ENCODE measurements around the gene TPST2. TPM values are rescaled to one million over a fixed set of nuclear protein-coding genes. Genes with fewer than 3 reads are reported as not detected.

Gene TPST2
- total RNA-seq (2021), result 50.1 and 52.2 TPM in 2 replicates
- long read RNA-seq, full-length matches to known transcripts, result 512 of 621 reads
- long read RNA-seq, partial matches to known transcripts, result 32 of 621 reads
- long read RNA-seq, other reads (novel, unspliced or antisense), result 77 of 621 reads

DNA sequence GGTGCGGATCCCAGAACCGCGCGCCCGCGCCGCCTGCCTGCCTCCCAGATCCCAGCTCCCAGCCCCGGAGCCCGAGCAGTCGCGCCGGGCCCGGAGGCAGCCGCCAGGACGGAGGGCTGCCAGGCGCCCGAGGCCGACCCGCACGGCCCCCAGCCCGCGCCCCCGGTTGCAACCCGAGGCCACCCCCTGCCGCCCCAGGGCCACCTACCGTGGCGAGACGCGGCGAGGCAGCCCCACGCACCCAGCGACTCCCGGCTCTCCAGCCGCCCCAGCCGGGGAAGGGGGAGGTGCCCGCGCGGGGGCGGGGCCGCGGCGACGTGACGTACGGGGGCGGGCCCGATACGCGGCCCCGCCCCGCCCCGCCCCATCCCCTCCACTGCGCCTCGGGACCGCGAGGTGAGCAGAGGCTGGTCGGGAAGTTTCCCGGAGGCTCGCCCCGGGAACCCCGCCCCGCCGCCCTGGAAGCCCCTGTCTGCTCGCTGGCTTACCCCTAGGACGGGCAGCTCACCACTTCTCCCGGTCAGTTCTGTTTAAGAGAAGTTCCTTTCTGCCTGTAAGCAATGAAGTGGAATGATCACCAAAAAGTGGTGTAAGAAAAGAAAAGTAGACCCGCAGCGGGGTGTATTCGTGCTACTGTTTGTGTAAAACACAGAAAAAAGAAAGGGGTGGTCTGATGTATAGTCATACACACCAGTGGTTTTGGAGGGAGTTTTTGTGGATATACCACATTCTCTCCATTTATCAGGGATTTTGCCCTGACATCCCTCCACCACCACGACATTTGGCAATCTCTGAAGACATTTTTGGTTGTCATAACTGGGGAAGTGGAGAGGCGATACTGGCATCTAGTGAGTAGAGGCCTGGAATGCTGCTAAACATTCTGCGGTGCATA lies at the start of gene TPST2:
Gene TPST2 (minus strand): TSS at position 288 of the 892 bp plus-strand sequence. CDS start 48,502 bp downstream, outside the sequence.
- H3K4me1 Mint-ChIP-seq, result peaks cover 37 to 50% of the 10 kb centered on the region in 2 experiments
- H3K27ac ChIP-seq (ENCODE audit: insufficient read length, low read depth, low read length), result no peak within 1 kb of the TSS
- no CpG with 5 or more reads among the region's 72 CpGs for WGBS (ENCODE audit: extremely low coverage, insufficient read length, low lambda C conversion rate)
- no peak within 1 kb of the TSS for H4K5ac ChIP-seq (ENCODE audit: insufficient read length, low read depth, low read length)
- H2BK15ac ChIP-seq (ENCODE audit: low read depth, low read length), result no peak within 1 kb of the TSS
- peak; percentile 81 for DNase-seq
- H3K56ac ChIP-seq (ENCODE audit: insufficient read length, low read depth, low read length), result no peak within 1 kb of the TSS
- H3K23me2 ChIP-seq (ENCODE audit: insufficient read length, low read depth, low read length, poor library complexity, severe bottlenecking), result no peaks in the 10 kb centered on the region
- no peak within 1 kb of the TSS for H3K4ac ChIP-seq (ENCODE audit: low read depth, low read length)
- no peak within 1 kb of the TSS for H4K91ac ChIP-seq (ENCODE audit: insufficient read length, low read depth, low read length)
- H3K79me2 ChIP-seq (ENCODE audit: insufficient read depth, low read length), result peaks cover 28% of the 10 kb centered on the region; the same call in 1 of the 2 replicates
- H3T11ph ChIP-seq (ENCODE audit: low read length), result no peak within 1 kb of the TSS
- peaks cover 13 to 16% (median 14%) of the 10 kb centered on the region in 3 experiments for H3K36me3 Mint-ChIP-seq (ENCODE audit: insufficient read depth in 1 of 3, low read depth in 3 of 3)
- peaks cover 0 to 3% of the 10 kb centered on the region in 2 experiments; a peak in 2 of 5 replicates for H3K9me3 Mint-ChIP-seq
- H3K14ac ChIP-seq (ENCODE audit: insufficient read depth, low read length), result peak within 1 kb of the TSS; percentile 11; the same call in 1 of the 2 replicates
- no peak within 1 kb of the TSS for H2AK5ac ChIP-seq (ENCODE audit: insufficient read length, low read length)
- H2BK20ac ChIP-seq (ENCODE audit: low read depth, low read length, poor library complexity, severe bottlenecking), result no peak within 1 kb of the TSS
- no peak within 1 kb of the TSS for H2BK120ac ChIP-seq (ENCODE audit: low read depth, low read length, poor library complexity, severe bottlenecking)
- peak within 1 kb of the TSS; percentile 51 for H3K9ac ChIP-seq (ENCODE audit: extremely low read depth, insufficient read length, low read length)
- H3K4me1 ChIP-seq (ENCODE audit: insufficient read depth, low read length), result peaks cover 5% of the 10 kb centered on the region; the same call in 1 of the 2 replicates
- H3K9me3 ChIP-seq (ENCODE audit: control insufficient read depth, low read depth, low read length), result no peaks in the 10 kb centered on the region
- peak within 1 kb of the TSS; percentile 79 for H3K4me2 ChIP-seq (ENCODE audit: insufficient read depth, insufficient read length, low read length)
- no peak within 1 kb of the TSS for H2AFZ ChIP-seq (ENCODE audit: low read length)
- peaks cover 3% of the 10 kb centered on the region for H3K27me3 Mint-ChIP-seq (ENCODE audit: low read depth)
- peaks cover 2% of the 10 kb centered on the region for H3K79me1 ChIP-seq (ENCODE audit: insufficient read depth, low read depth, low read length, poor library complexity, severe bottlenecking)
- peak within 1 kb of the TSS in 2 of 3 experiments; percentile 57 to 91; a peak in 3 of 7 replicates for H3K27ac Mint-ChIP-seq
- peak within 1 kb of the TSS; percentile 85 to 93 for H3K4me3 Mint-ChIP-seq
- no peak within 1 kb of the TSS for H4K8ac ChIP-seq (replicated peaks; ENCODE audit: insufficient read length, low read depth, low read length)
- no peaks in the 10 kb centered on the region for H3K27me3 ChIP-seq (ENCODE audit: insufficient read depth, low read length)
- H2BK5ac ChIP-seq (ENCODE audit: insufficient read length, low read length), result no peak within 1 kb of the TSS
- no peak within 1 kb of the TSS for H3K18ac ChIP-seq (ENCODE audit: insufficient read length, low read depth, low read length)
- TF ChIP-seq, protein P1, sequence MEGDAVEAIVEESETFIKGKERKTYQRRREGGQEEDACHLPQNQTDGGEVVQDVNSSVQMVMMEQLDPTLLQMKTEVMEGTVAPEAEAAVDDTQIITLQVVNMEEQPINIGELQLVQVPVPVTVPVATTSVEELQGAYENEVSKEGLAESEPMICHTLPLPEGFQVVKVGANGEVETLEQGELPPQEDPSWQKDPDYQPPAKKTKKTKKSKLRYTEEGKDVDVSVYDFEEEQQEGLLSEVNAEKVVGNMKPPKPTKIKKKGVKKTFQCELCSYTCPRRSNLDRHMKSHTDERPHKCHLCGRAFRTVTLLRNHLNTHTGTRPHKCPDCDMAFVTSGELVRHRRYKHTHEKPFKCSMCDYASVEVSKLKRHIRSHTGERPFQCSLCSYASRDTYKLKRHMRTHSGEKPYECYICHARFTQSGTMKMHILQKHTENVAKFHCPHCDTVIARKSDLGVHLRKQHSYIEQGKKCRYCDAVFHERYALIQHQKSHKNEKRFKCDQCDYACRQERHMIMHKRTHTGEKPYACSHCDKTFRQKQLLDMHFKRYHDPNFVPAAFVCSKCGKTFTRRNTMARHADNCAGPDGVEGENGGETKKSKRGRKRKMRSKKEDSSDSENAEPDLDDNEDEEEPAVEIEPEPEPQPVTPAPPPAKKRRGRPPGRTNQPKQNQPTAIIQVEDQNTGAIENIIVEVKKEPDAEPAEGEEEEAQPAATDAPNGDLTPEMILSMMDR (conservative IDR thresholded peaks at IDR 0.05), result no peak
- no peak within 1 kb of the TSS for H2BK12ac ChIP-seq (ENCODE audit: insufficient read length, low read depth, low read length)
- H3K23ac ChIP-seq (ENCODE audit: insufficient read length, low read depth, low read length), result no peak within 1 kb of the TSS
- H4K20me1 ChIP-seq (ENCODE audit: control insufficient read depth, insufficient read depth, insufficient read length), result no peaks in the 10 kb centered on the region

All from H9 (cell line).